Lung (tissue), 4 donors: ENCODE measurements around the gene TMCO2. TPM values are rescaled to one million over a fixed set of nuclear protein-coding genes. Genes with fewer than 3 reads are reported as not detected.

Experiments used
- polyA plus RNA-seq, 2 donors: library from polyadenylated mRNA; stranded (reverse); fragments of 200-250 nt; gene quantifications; one replicate each; pipeline ENCODE4 v1.2.1, GENCODE V29; 2013
- total RNA-seq, 2 donors: library from RNA; depleted of rRNA in 1 of 2; stranded (reverse); fragments of >200 nt in 1 of 2; gene quantifications; one replicate each; pipeline ENCODE4 v1.2.1, GENCODE V29; 2014 to 2021
- donor health status: Bipolar disorder and iron deficiency.
- donor health status: healthy.
- donor health status: DM: yes; HTN: yes; CAD: no.

The TMCO2 gene
- total and polyA plus RNA-seq, 4 donors = not detected

Other genes with a start within 250 kb of the TMCO2 start
- gene CAP1, start 207.2 kb upstream of the TMCO2 start, total RNA-seq = 100 to 1,000 TPM; 170 to 400 TPM
- gene CAP1, start 207.2 kb upstream of the TMCO2 start, polyA plus RNA-seq = 100 to 1,000 TPM; 109 to 454 TPM
- gene PPT1, start 150.7 kb upstream of the TMCO2 start, total RNA-seq = 100 to 1,000 TPM in 1 of 2 donors, 10 to 100 TPM in 1; 73.2 to 152 TPM
- gene PPT1, start 150.7 kb upstream of the TMCO2 start, polyA plus RNA-seq = 100 to 1,000 TPM; 103 to 147 TPM
- gene RLF, start 86.5 kb upstream of the TMCO2 start, total RNA-seq = 10 to 100 TPM; 10.9 to 43.1 TPM
- gene RLF, start 86.5 kb upstream of the TMCO2 start, polyA plus RNA-seq = 1 to 10 TPM; 3.5 to 6.1 TPM
- 10 to 100 TPM; 40.3 to 41.8 TPM for gene ZMPSTE24, start 10.3 kb downstream of the TMCO2 start, total RNA-seq
- gene ZMPSTE24, start 10.3 kb downstream of the TMCO2 start, polyA plus RNA-seq = 10 to 100 TPM; 17.2 to 30.4 TPM
- gene COL9A2, start 69.3 kb downstream of the TMCO2 start, total RNA-seq = 10 to 100 TPM in 1 of 2 donors, 1 to 10 TPM in 1; 6.6 to 16.0 TPM
- gene COL9A2, start 69.3 kb downstream of the TMCO2 start, polyA plus RNA-seq = 10 to 100 TPM in 1 of 2 donors, 1 to 10 TPM in 1; 3.7 to 12.1 TPM
- gene SMAP2, start 125.8 kb downstream of the TMCO2 start, total RNA-seq = 10 to 100 TPM; 31.0 to 71.6 TPM
- gene SMAP2, start 125.8 kb downstream of the TMCO2 start, polyA plus RNA-seq = 100 to 1,000 TPM in 1 of 2 donors, 10 to 100 TPM in 1; 24.5 to 201 TPM
- 1 to 10 TPM; 2.0 to 2.7 TPM for gene ZFP69B, start 202.5 kb downstream of the TMCO2 start, total RNA-seq
- under 1 TPM; 0.43 to 0.87 TPM for gene ZFP69B, start 202.5 kb downstream of the TMCO2 start, polyA plus RNA-seq
- gene ZFP69, start 229.4 kb downstream of the TMCO2 start, total RNA-seq = 1 to 10 TPM; 3.4 to 4.2 TPM
- gene ZFP69, start 229.4 kb downstream of the TMCO2 start, polyA plus RNA-seq = 1 to 10 TPM; 1.7 to 4.2 TPM